Muscle of leg (tissue), 11 donors: ENCODE measurements around the gene VPS13C. TPM values are rescaled to one million over a fixed set of nuclear protein-coding genes. Genes with fewer than 3 reads are reported as not detected.
A peak's percentile ranks its signal among the peaks of the same experiment; 100 is the strongest.

Experiments used
- DNase-seq: peaks from one replicate; pipeline ENCODE4 v3.0.0; 2013
- H3K27ac ChIP-seq: one replicate; pipeline ENCODE4 v1.5.1; 2013; ENCODE audit warnings: mild to moderate bottlenecking, low read length, control low read depth
- H3K27me3 ChIP-seq: one replicate; pipeline ENCODE4 v1.6.1; 2013; ENCODE audit warnings: low read length; ENCODE audit not compliant: control insufficient read depth, insufficient read depth
- H3K36me3 ChIP-seq: one replicate; pipeline ENCODE4 v1.6.1; 2013; ENCODE audit warnings: low read length; ENCODE audit not compliant: control insufficient read depth, insufficient read depth
- H3K4me1 ChIP-seq: one replicate; pipeline ENCODE4 v1.6.1; 2013; ENCODE audit warnings: low read length; ENCODE audit not compliant: control insufficient read depth, insufficient read depth
- H3K4me3 ChIP-seq: one replicate; pipeline ENCODE4 v1.5.1; 2013; ENCODE audit warnings: low read length, control low read depth
- H3K9me3 ChIP-seq: replicated peaks from 2 replicates; pipeline ENCODE4 v1.6.1; 2013; ENCODE audit warnings: low read depth, low read length; ENCODE audit not compliant: control insufficient read depth
- WGBS: methylation state at CpG from one replicate; pipeline ENCODE4 v1.1.5; 2013; ENCODE audit warnings: missing lambda C conversion rate; ENCODE audit not compliant: insufficient coverage; 5-methylcytosine and 5-hydroxymethylcytosine counted together
- polyA plus RNA-seq, 8 donors: library from polyadenylated mRNA; unstranded; fragments of 120-200 nt; gene quantifications; one replicate each; pipeline versions ENCODE4 v1.2.1 to v1.2.3, GENCODE V29; 2013; ENCODE audit warnings: inconsistent platforms in 1 of 8, low replicate concordance in 1 of 8; ENCODE audit not compliant: insufficient read length in 8 of 8, insufficient read depth in 1 of 8
- total RNA-seq: library from RNA; stranded (reverse); fragments of 120-200 nt; gene quantifications from one replicate; pipeline ENCODE4 v1.2.4, GENCODE V29; 2013

VPS13C gene
- total and polyA plus RNA-seq, 9 donors, result 20.8 to 39.1 (median 27.8) TPM

- H3K9me3 ChIP-seq, result peaks cover 4% of the 10 kb centered on the region
- no peaks in the 10 kb centered on the region for H3K27me3 ChIP-seq
- H3K27ac ChIP-seq, result no peak overlapping the region
- 83% methylated on average over 1 of the region's 2 CpGs for WGBS
- H3K4me1 ChIP-seq, result no peaks in the 10 kb centered on the region
- H3K4me3 ChIP-seq, result no peak overlapping the region
- DNase-seq, result no peak
- peaks cover 5% of the 10 kb centered on the region for H3K36me3 ChIP-seq
Measured at GRCh38 chr15:61943992-61944391, 116.3 kb downstream of the VPS13C start.

DNA sequence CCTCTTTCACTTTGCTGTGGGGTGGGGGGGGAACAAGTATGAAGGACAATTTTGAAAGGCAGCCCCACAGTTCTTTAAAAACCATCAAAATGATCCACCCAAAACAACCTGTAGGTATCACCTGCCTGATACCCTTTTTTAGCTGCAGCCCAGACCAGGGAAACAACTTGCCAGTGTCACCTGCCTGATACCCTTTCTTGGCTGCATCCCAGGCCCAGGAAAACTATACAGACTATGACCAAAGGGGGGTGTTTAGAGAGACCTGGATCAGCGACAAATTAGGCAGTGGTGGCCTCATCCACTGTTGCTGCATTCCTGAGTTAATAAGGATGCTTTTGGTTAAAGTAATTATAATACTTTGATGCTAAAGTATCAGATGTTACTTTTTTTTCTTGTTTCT is 122.0 kb downstream of the VPS13C start:
- Histone ChIP-seq H3K9me3 (peaks cover under 1% of the 10 kb centered on the region), H3K4me1 (no peaks in the 10 kb centered on the region), H3K27ac (no peak overlapping the region), H3K36me3 (peaks cover 3% of the 10 kb centered on the region), H3K4me3 (no peak overlapping the region), H3K27me3 (no peaks in the 10 kb centered on the region)
- no CpG with 5 or more reads among the region's 1 CpG for WGBS
- no peak for DNase-seq

- H3K4me3 ChIP-seq, result no peak overlapping the region
- DNase-seq, result no peak
- H3K27ac ChIP-seq, result no peak overlapping the region
- H3K9me3 ChIP-seq, result no peaks in the 10 kb centered on the region
- WGBS, result 88% methylated on average over 2 of the region's 4 CpGs
- peaks cover 3% of the 10 kb centered on the region for H3K36me3 ChIP-seq
- H3K4me1 ChIP-seq, result no peaks in the 10 kb centered on the region
- no peaks in the 10 kb centered on the region for H3K27me3 ChIP-seq
Measured at GRCh38 chr15:61936528-61937195, 123.6 kb downstream of the VPS13C start.

GRCh38 chr15:61935493-61935892 is 124.8 kb downstream of the VPS13C start:
- no peak for DNase-seq
- WGBS, result 94% methylated on average over 3 of the region's 4 CpGs
- Histone ChIP-seq H3K27ac (no peak overlapping the region), H3K4me1 (no peaks in the 10 kb centered on the region), H3K9me3 (no peaks in the 10 kb centered on the region), H3K4me3 (no peak overlapping the region), H3K27me3 (no peaks in the 10 kb centered on the region), H3K36me3 (peaks cover 3% of the 10 kb centered on the region)

- Histone ChIP-seq H3K27ac (no peak overlapping the region), H3K4me3 (no peak overlapping the region), H3K36me3 (peaks cover 3% of the 10 kb centered on the region), H3K9me3 (no peaks in the 10 kb centered on the region), H3K4me1 (no peaks in the 10 kb centered on the region), H3K27me3 (no peaks in the 10 kb centered on the region)
- DNase-seq, result no peak
Measured at GRCh38 chr15:61929452-61929851, 130.8 kb downstream of the VPS13C start.

GRCh38 chr15:61923173-61923572 is 137.1 kb downstream of the VPS13C start:
- DNase-seq, result no peak
- H3K36me3 ChIP-seq, result peaks cover 5% of the 10 kb centered on the region
- WGBS, result 80% methylated on average over 2 of the region's 3 CpGs

GRCh38 chr15:61921093-61921492 is 139.2 kb downstream of the VPS13C start:
- no peaks in the 10 kb centered on the region for H3K4me1 ChIP-seq
- H3K27ac ChIP-seq, result no peak overlapping the region
- H3K27me3 ChIP-seq, result no peaks in the 10 kb centered on the region
- WGBS, result no CpG with 5 or more reads among the region's 1 CpG
- no peak overlapping the region for H3K4me3 ChIP-seq
- no peak for DNase-seq
- peaks cover 5% of the 10 kb centered on the region for H3K36me3 ChIP-seq
- H3K9me3 ChIP-seq, result no peaks in the 10 kb centered on the region

More at GRCh38 chr15:61923173-61923572, 137.1 kb downstream of the VPS13C start:
- Histone ChIP-seq H3K4me3 (no peak overlapping the region), H3K4me1 (no peaks in the 10 kb centered on the region), H3K27me3 (no peaks in the 10 kb centered on the region), H3K27ac (no peak overlapping the region), H3K9me3 (no peaks in the 10 kb centered on the region)

- no CpG with 5 or more reads among the region's 1 CpG for WGBS
- H3K36me3 ChIP-seq, result peaks cover 5% of the 10 kb centered on the region
Measured at GRCh38 chr15:61917457-61917856, 142.8 kb downstream of the VPS13C start.

GRCh38 chr15:61916104-61916503 is 144.1 kb downstream of the VPS13C start:
- Histone ChIP-seq H3K36me3 (peaks cover 2% of the 10 kb centered on the region), H3K9me3 (no peaks in the 10 kb centered on the region), H3K4me3 (no peak overlapping the region), H3K4me1 (no peaks in the 10 kb centered on the region), H3K27me3 (no peaks in the 10 kb centered on the region), H3K27ac (no peak overlapping the region)
- DNase-seq, result peak; percentile 11
- no CpG with 5 or more reads among the region's 2 CpGs for WGBS

More at GRCh38 chr15:61917457-61917856, 142.8 kb downstream of the VPS13C start:
- Histone ChIP-seq H3K27ac (no peak overlapping the region), H3K27me3 (no peaks in the 10 kb centered on the region), H3K9me3 (no peaks in the 10 kb centered on the region), H3K4me1 (no peaks in the 10 kb centered on the region), H3K4me3 (no peak overlapping the region)
- no peak for DNase-seq

DNA sequence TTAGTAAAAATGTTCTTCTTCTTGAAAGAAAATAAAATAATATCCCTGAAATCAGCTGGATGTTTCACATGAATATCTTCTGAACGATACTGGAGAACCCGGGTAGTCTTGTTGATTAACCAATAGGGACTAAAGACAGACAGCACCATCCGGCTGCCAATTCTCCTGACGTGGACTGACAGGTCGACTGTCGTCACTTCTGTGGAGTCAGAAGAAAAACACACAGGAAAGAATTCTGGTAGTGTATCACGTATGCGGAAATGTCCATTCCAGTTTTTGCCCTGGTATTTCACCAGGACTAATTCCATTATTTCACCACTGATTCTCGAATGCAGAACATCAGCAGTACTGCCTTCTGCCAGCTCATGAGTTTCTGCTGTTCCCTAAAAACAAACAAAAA is 144.6 kb downstream of the VPS13C start:
- no peak for DNase-seq
- Histone ChIP-seq H3K4me3 (no peak overlapping the region), H3K9me3 (no peaks in the 10 kb centered on the region), H3K36me3 (no peaks in the 10 kb centered on the region), H3K27me3 (no peaks in the 10 kb centered on the region), H3K27ac (no peak overlapping the region), H3K4me1 (no peaks in the 10 kb centered on the region)
- WGBS, result 91% methylated on average over 9 of the region's 9 CpGs

DNA sequence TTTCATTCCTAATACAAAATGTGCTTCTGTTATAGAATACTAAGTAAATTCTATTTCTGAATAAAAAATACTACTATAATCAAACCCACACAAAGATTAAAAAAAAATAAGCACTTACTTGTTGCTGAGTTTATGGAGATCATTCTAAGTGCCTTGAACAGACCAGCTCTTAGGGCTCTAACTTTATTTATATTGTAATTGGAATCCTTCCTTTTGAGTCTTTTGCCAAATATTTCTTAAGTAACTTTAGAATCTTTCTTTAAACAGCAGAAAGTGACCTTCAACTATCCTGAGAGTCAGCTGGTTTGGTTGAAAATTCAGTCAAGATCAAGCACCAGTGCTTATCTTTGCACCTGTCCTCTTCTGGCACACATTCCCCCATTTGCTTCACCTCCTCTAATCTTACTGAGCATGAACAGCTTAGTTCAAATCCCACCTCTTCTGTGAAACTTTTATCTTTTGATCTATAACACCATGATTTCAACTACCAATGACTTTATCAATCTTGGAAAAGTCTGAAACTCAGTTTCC is 149.3 kb downstream of the VPS13C start:
- no peak for DNase-seq
- Histone ChIP-seq H3K27me3 (no peaks in the 10 kb centered on the region), H3K27ac (no peak overlapping the region), H3K4me3 (no peak overlapping the region), H3K9me3 (no peaks in the 10 kb centered on the region), H3K36me3 (peaks cover 13% of the 10 kb centered on the region), H3K4me1 (no peaks in the 10 kb centered on the region)
